K562 (cell line): ENCODE measurements around the gene B3GALT5. TPM values are rescaled to one million over a fixed set of nuclear protein-coding genes. Genes with fewer than 3 reads are reported as not detected.

Experiments
- ATAC-seq: fragments of 200-7000 bp; cut with Tn5 transposase; 3 replicates; pipeline ENCODE4 v1.9.1; 2020; ENCODE audit warnings: moderate library complexity
- BruUV-seq: library from RNA; stranded (reverse); fragments of 400-500 nt; replicated peaks from 2 replicates; lab custom pipeline; 2021; lab: Mats Ljungman, UMichigan
- CTCF ChIA-PET: fragments of 300-600 bp; formaldehyde crosslinking; extraction: SDS; loops from one replicate; lab custom pipeline; 2021; ENCODE audit warnings: low intra/inter-chr PET ratio; lab: Yijun Ruan, JAX
- POLR2A ChIA-PET: fragments of 300-600, 350-650 bp; sonication (Branson Sonifier 250); formaldehyde crosslinking; extraction: SDS; loops from one replicate; lab custom pipeline; 2021; ENCODE audit warnings: antibody characterized with exemption, inconsistent platforms; lab: Yijun Ruan, JAX
- DNase-seq, 4 experiments: peaks; one replicate each; pipeline versions ENCODE4 v3.0.0 to v3.0.0-alpha.2; 2011 to 2018; ENCODE audit warnings: low spot score in 3 of 4, mixed read lengths in 3 of 4; ENCODE audit errors: extremely low read depth in 1 of 4
- FAIRE-seq: peaks from 2 replicates; lab custom pipeline; 2011; peaks lifted over from hg19 to GRCh38; lab: Jason Lieb, UNC
- H2AFZ ChIP-seq: 2 replicates; pipeline ENCODE4 v1.6.0; 2011; ENCODE audit warnings: low read depth, low read length, control low read depth, inconsistent platforms
- H3K27ac ChIP-seq: fragments of 200-600 bp; 3 replicates; pipeline ENCODE4 v1.8.0; 2011; ENCODE audit warnings: low read depth, mild to moderate bottlenecking, control low read depth, inconsistent platforms, low read length, moderate library complexity, mixed read lengths; ENCODE audit errors: extremely low read depth
- H3K27me3 ChIP-seq, 2 experiments: fragments of 300-600 bp in 1 of 2; 2 replicates in 1 of 2; 3 replicates in 1 of 2; pipeline versions ENCODE4 v1.6.0 to v1.8.0; 2011; ENCODE audit warnings: inconsistent platforms in 2 of 2, low read length in 2 of 2, mild to moderate bottlenecking in 1 of 2, mixed read lengths in 1 of 2, moderate library complexity in 1 of 2; ENCODE audit not compliant: control insufficient read depth in 2 of 2, insufficient read depth in 2 of 2
- H3K36me3 ChIP-seq: fragments of 300-600 bp; 3 replicates; pipeline ENCODE4 v1.8.0; 2011; ENCODE audit warnings: mild to moderate bottlenecking, low read length, inconsistent platforms; ENCODE audit not compliant: control insufficient read depth, insufficient read depth
- H3K4me1 ChIP-seq, 2 experiments: fragments of 200-600 bp in 1 of 2; replicated peaks in 1 of 2; 2 replicates in 1 of 2; 3 replicates in 1 of 2; pipeline versions ENCODE4 v1.5.1 to v1.8.0; 2011; ENCODE audit warnings: inconsistent platforms in 2 of 2, low read length in 2 of 2, mild to moderate bottlenecking in 1 of 2, mixed read lengths in 1 of 2, moderate library complexity in 1 of 2; ENCODE audit not compliant: control insufficient read depth in 2 of 2, insufficient read depth in 2 of 2
- H3K4me2 ChIP-seq: 2 replicates; pipeline ENCODE4 v1.6.1; 2011; ENCODE audit warnings: low read length, control low read depth, inconsistent platforms, mixed read lengths; ENCODE audit not compliant: insufficient read depth
- H3K4me3 ChIP-seq: fragments of 200-600 bp; sonication (generic), shearing (Covaris generic); 2 replicates; pipeline ENCODE4 v1.5.1; 2016; ENCODE audit warnings: control low read depth, inconsistent platforms
- H3K79me2 ChIP-seq: fragments of 200-600 bp; 3 replicates; pipeline ENCODE4 v1.8.0; 2011; ENCODE audit warnings: low read length, inconsistent platforms; ENCODE audit not compliant: control insufficient read depth, insufficient read depth
- H3K9ac ChIP-seq, 2 experiments: 2 replicates each; pipeline versions ENCODE4 v1.6.0 to v1.6.1; 2011; ENCODE audit warnings: low read depth in 2 of 2, low read length in 2 of 2, control low read depth in 1 of 2, inconsistent platforms in 1 of 2, mild to moderate bottlenecking in 1 of 2, mixed read lengths in 1 of 2; ENCODE audit not compliant: insufficient read depth in 1 of 2
- H3K9me1 ChIP-seq: one replicate; pipeline ENCODE4 v1.6.0; 2011; ENCODE audit warnings: inconsistent platforms, mild to moderate bottlenecking, low read length, moderate library complexity; ENCODE audit not compliant: control insufficient read depth, insufficient read depth
- H3K9me3 ChIP-seq: replicated peaks from 2 replicates; pipeline ENCODE4 v1.5.1; 2011; ENCODE audit warnings: low read depth, low read length, inconsistent platforms; ENCODE audit not compliant: control insufficient read depth, insufficient read depth
- H4K20me1 ChIP-seq: replicated peaks from 2 replicates; pipeline ENCODE4 v1.6.1; 2011; ENCODE audit warnings: low read length, inconsistent platforms, mixed read lengths; ENCODE audit not compliant: control insufficient read depth, insufficient read depth
- BHLHE40 ChIP-seq: IDR thresholded peaks from 2 replicates; pipeline ENCODE4 v1.6.1; 2011; ENCODE audit warnings: low read length, improper control_type of control experiment
- HLTF ChIP-seq: fragments of 450-650 bp; IDR thresholded peaks from 2 replicates; pipeline ENCODE4 v1.6.1; 2016
- ILK ChIP-seq: fragments of 450-650 bp; IDR thresholded peaks from 2 replicates; pipeline ENCODE4 v1.6.1; 2016; ENCODE audit warnings: missing genetic modification characterization, low read depth, mild to moderate bottlenecking, missing compliant biosample characterization, moderate library complexity, borderline replicate concordance
- MED1 ChIP-seq: sonication (generic); formaldehyde crosslinking; IDR thresholded peaks from 2 replicates; pipeline ENCODE4 v1.8.1; 2023; ENCODE audit warnings: missing genetic modification reagents, borderline replicate concordance
- NFXL1 ChIP-seq: fragments of 450-650 bp; formaldehyde crosslinking; IDR thresholded peaks from 2 replicates; pipeline ENCODE4 v1.4.0; 2021; ENCODE audit warnings: mild to moderate bottlenecking
- NRF1 ChIP-seq, 2 experiments: fragments of 450-650 bp; IDR thresholded peaks in 1 of 2; conservative IDR thresholded peaks in 1 of 2; 2 replicates each; pipeline ENCODE4 v1.6.1; 2014; ENCODE audit warnings: mild to moderate bottlenecking in 2 of 2
- REST ChIP-seq, 2 experiments: fragments of 450-650 bp; formaldehyde crosslinking in 1 of 2; IDR thresholded peaks; 2 replicates each; pipeline versions ENCODE4 v1.4.0 to v1.6.1; 2014 to 2020; ENCODE audit warnings: mild to moderate bottlenecking in 2 of 2, borderline replicate concordance in 1 of 2, low read depth in 1 of 2
- SMARCA5 ChIP-seq: fragments of 450-650 bp; IDR thresholded peaks from 2 replicates; pipeline ENCODE4 v1.6.1; 2016
- STAT5A ChIP-seq: IDR thresholded peaks from 2 replicates; pipeline ENCODE4 v1.6.1; 2012; ENCODE audit warnings: low read length, inconsistent platforms, borderline replicate concordance
- SUPT5H ChIP-seq: fragments of 450-650 bp; IDR thresholded peaks from 2 replicates; pipeline ENCODE4 v1.6.1; 2016
- TARDBP ChIP-seq: fragments of 450-650 bp; IDR thresholded peaks from 2 replicates; pipeline ENCODE4 v1.6.1; 2016
- USF1 ChIP-seq: sonication (generic); formaldehyde crosslinking; IDR thresholded peaks from 2 replicates; pipeline ENCODE4 v1.9.0; 2022; ENCODE audit warnings: mild to moderate bottlenecking, missing genetic modification reagents
- ZNF175 ChIP-seq: fragments of 200-800 bp; sonication (Bioruptor generic); IDR thresholded peaks from 2 replicates; pipeline ENCODE4 v1.6.1; 2016; ENCODE audit warnings: low read depth, mild to moderate bottlenecking, missing genetic modification characterization, missing compliant biosample characterization
- ZNF212 ChIP-seq: fragments of 450-650 bp; formaldehyde crosslinking; IDR thresholded peaks from 2 replicates; pipeline ENCODE4 v1.4.0; 2020; ENCODE audit warnings: mild to moderate bottlenecking
- ZNF696 ChIP-seq: fragments of 250-450 bp; sonication (Bioruptor Pico); conservative IDR thresholded peaks from 2 replicates; pipeline ENCODE4 v1.4.0; 2020; ENCODE audit warnings: mild to moderate bottlenecking, moderate library complexity
- WGBS: fragments of 100-300 bp; shearing (Covaris generic); methylation state at CpG from one replicate; pipeline ENCODE4 v1.1.6; 2016; ENCODE audit warnings: low coverage, mixed read lengths; ENCODE audit not compliant: insufficient coverage; ENCODE audit errors: missing lambda C conversion rate; 5-methylcytosine and 5-hydroxymethylcytosine counted together
- in situ Hi-C: fragments of 300-500 bp; cut with MboI; formaldehyde crosslinking; loops from 4 replicates; pipeline ENCODE4 v1.15.0; 2018; ENCODE audit warnings: inconsistent platforms, mixed read lengths
- intact Hi-C: fragments of 100-400 bp; cut with micrococcal nuclease; formaldehyde crosslinking; loops from 2 replicates; pipeline ENCODE4 v1.14.2; 2022
- polyA plus RNA-seq, 8 experiments: library from polyadenylated mRNA; depleted of rRNA in 4 of 8; stranded (reverse) in 5 of 8; unstranded in 3 of 8; fragments of >200 nt; fragmentation: Nextera tagmentation in 2 of 8; fragmentation: Illumina TruSeq in 1 of 8; extraction: Ambion mirVana in 2 of 8; extraction: Trizol in 1 of 8; gene quantifications; 2 replicates each; pipeline versions ENCODE4 v1.2.1 to v1.2.3, GENCODE V29; 2011 to 2014; ENCODE audit warnings: inconsistent platforms in 1 of 8, missing spikeins in 1 of 8
- total RNA-seq, 7 experiments: library from RNA; depleted of rRNA in 6 of 7; stranded (reverse); fragments of >200 nt in 6 of 7; fragmentation: Illumina TruSeq in 2 of 7; extraction: Trizol in 2 of 7; gene quantifications; 2 replicates each; pipeline versions ENCODE4 v1.2.1 to v1.2.3, GENCODE V29; 2011 to 2021; ENCODE audit warnings: low replicate concordance in 1 of 7

B3GALT5 gene
- total and polyA plus RNA-seq, 9 of the 15 experiments (the other 6 are each of a cell fraction or from before 2014, with no cell fraction given) = 0.02 TPM; not detected in 8

GRCh38 chr21:39649526-39649925 lies 36.8 kb downstream of the B3GALT5 start:
- intact Hi-C loops = no loop called here
- Histone ChIP-seq H3K4me3 (no peak overlapping the region), H3K27me3 (peaks cover 9 to 28% of the 10 kb centered on the region in 2 experiments; a peak in 4 of 5 replicates), H3K4me2 (no peak overlapping the region), H3K9me1 (no peaks in the 10 kb centered on the region), H3K9ac (no peak overlapping the region), H2AFZ (no peak overlapping the region), H3K4me1 (no peaks in the 10 kb centered on the region), H3K79me2 (no peaks in the 10 kb centered on the region), H3K9me3 (no peaks in the 10 kb centered on the region), H3K27ac (no peak overlapping the region), H4K20me1 (no peaks in the 10 kb centered on the region), H3K36me3 (no peaks in the 10 kb centered on the region)
- in situ Hi-C loops = no loop called here
- ATAC-seq (no peak), DNase-seq (no peak), FAIRE-seq (no peak)
- WGBS = 0% methylated on average over 5 of the region's 5 CpGs
- TF ChIP-seq USF1 (CRISPR knock-in tag) = no peak
- no peak for TF ChIP-seq BHLHE40
- no peak for TF ChIP-seq ZNF212 (CRISPR knock-in tag)
- no peak for TF ChIP-seq SMARCA5
- TF ChIP-seq ZNF696 (CRISPR knock-in tag) = no peak
- no peak for TF ChIP-seq NRF1 (conservative IDR thresholded peaks at IDR 0.05 in 1 of 2, IDR thresholded peaks at IDR 0.05 in 1 of 2)
- TF ChIP-seq STAT5A = no peak
- TF ChIP-seq HLTF = no peak
- TF ChIP-seq NFXL1 = no peak
- TF ChIP-seq TARDBP = no peak
- no peak for TF ChIP-seq MED1 (CRISPR knock-in tag)
- no peak for TF ChIP-seq REST (IDR thresholded peaks at IDR 0.05; ENCODE audit: borderline replicate concordance)
- no peak for TF ChIP-seq REST (CRISPR knock-in tag; IDR thresholded peaks at IDR 0.05; ENCODE audit: low read depth)
- TF ChIP-seq ZNF175 (CRISPR knock-in tag) = no peak
- TF ChIP-seq ILK (tag) = no peak
- no peak for TF ChIP-seq SUPT5H
- BruUV-seq = no TSS peak
- POLR2A ChIA-PET = interaction anchor here (0.5 kb wide), 1 partner anchor 1373 kb away, joined by 3 read pairs; no protein-coding TSS in a partner anchor
- CTCF ChIA-PET = no interaction called here
